ENCODE measurements around the gene DOCK4. TPM values are rescaled to one million over a fixed set of nuclear protein-coding genes. Genes with fewer than 3 reads are reported as not detected.
A peak's percentile ranks its signal among the peaks of the same experiment; 100 is the strongest.

Gene DOCK4
- total RNA-seq, 1 donor from 2014 or later = 60.3 TPM

GRCh38 chr7:112195717-112196116 is 10.5 kb downstream of the DOCK4 start:
- peaks cover 5% of the 10 kb centered on the region for H3K4me1 Mint-ChIP-seq (ENCODE audit: low read depth, unreplicated experiment)
- DNase-seq = no peak
- peaks cover 5% of the 10 kb centered on the region for H3K36me3 Mint-ChIP-seq (ENCODE audit: unreplicated experiment)
- TF ChIP-seq CTCF (IDR thresholded peaks at IDR 0.05; ENCODE audit: partially characterized antibody, unreplicated experiment) = no peak
- peak overlapping the region; percentile 10 for H3K27ac Mint-ChIP-seq (ENCODE audit: unreplicated experiment)
- H3K27me3 Mint-ChIP-seq (ENCODE audit: unreplicated experiment) = no peaks in the 10 kb centered on the region
- peaks cover 3% of the 10 kb centered on the region for H3K9me3 Mint-ChIP-seq (ENCODE audit: unreplicated experiment)
- no peak overlapping the region for H3K4me3 Mint-ChIP-seq (ENCODE audit: unreplicated experiment)

- peaks cover 5% of the 10 kb centered on the region for H3K36me3 Mint-ChIP-seq (ENCODE audit: unreplicated experiment)
- peaks cover 5% of the 10 kb centered on the region for H3K4me1 Mint-ChIP-seq (ENCODE audit: low read depth, unreplicated experiment)
- no peaks in the 10 kb centered on the region for H3K27me3 Mint-ChIP-seq (ENCODE audit: unreplicated experiment)
- H3K27ac Mint-ChIP-seq (ENCODE audit: unreplicated experiment) = no peak overlapping the region
- no peak for TF ChIP-seq CTCF (IDR thresholded peaks at IDR 0.05; ENCODE audit: partially characterized antibody, unreplicated experiment)
- no peak overlapping the region for H3K4me3 Mint-ChIP-seq (ENCODE audit: unreplicated experiment)
- H3K9me3 Mint-ChIP-seq (ENCODE audit: unreplicated experiment) = peaks cover 3% of the 10 kb centered on the region
- DNase-seq = no peak
Observed at GRCh38 chr7:112193915-112194502, 12.2 kb downstream of the DOCK4 start.

GRCh38 chr7:112192236-112193154 is 13.7 kb downstream of the DOCK4 start:
- Mint-ChIP-seq H3K27ac (ENCODE audit: unreplicated experiment) (no peak overlapping the region), H3K36me3 (ENCODE audit: unreplicated experiment) (peaks cover 5% of the 10 kb centered on the region), H3K4me1 (ENCODE audit: low read depth, unreplicated experiment) (peaks cover 5% of the 10 kb centered on the region), H3K4me3 (ENCODE audit: unreplicated experiment) (no peak overlapping the region), H3K9me3 (ENCODE audit: unreplicated experiment) (peaks cover 3% of the 10 kb centered on the region), H3K27me3 (ENCODE audit: unreplicated experiment) (no peaks in the 10 kb centered on the region)
- no peak for DNase-seq
- no peak for TF ChIP-seq CTCF (IDR thresholded peaks at IDR 0.05; ENCODE audit: partially characterized antibody, unreplicated experiment)

- Mint-ChIP-seq H3K36me3 (ENCODE audit: unreplicated experiment) (peaks cover 5% of the 10 kb centered on the region), H3K27ac (ENCODE audit: unreplicated experiment) (no peak overlapping the region), H3K9me3 (ENCODE audit: unreplicated experiment) (peaks cover 3% of the 10 kb centered on the region), H3K4me3 (ENCODE audit: unreplicated experiment) (no peak overlapping the region), H3K4me1 (ENCODE audit: low read depth, unreplicated experiment) (peaks cover 2% of the 10 kb centered on the region), H3K27me3 (ENCODE audit: unreplicated experiment) (peaks cover 2% of the 10 kb centered on the region)
- TF ChIP-seq CTCF (IDR thresholded peaks at IDR 0.05; ENCODE audit: partially characterized antibody, unreplicated experiment) = no peak
- DNase-seq = no peak
Observed at GRCh38 chr7:112190120-112190519, 16.1 kb downstream of the DOCK4 start.

- Mint-ChIP-seq H3K4me1 (ENCODE audit: low read depth, unreplicated experiment) (peaks cover 6% of the 10 kb centered on the region), H3K9me3 (ENCODE audit: unreplicated experiment) (peaks cover 3% of the 10 kb centered on the region), H3K27me3 (ENCODE audit: unreplicated experiment) (peaks cover 2% of the 10 kb centered on the region), H3K4me3 (ENCODE audit: unreplicated experiment) (no peak overlapping the region), H3K27ac (ENCODE audit: unreplicated experiment) (no peak overlapping the region), H3K36me3 (ENCODE audit: unreplicated experiment) (peaks cover 5% of the 10 kb centered on the region)
- no peak for DNase-seq
- TF ChIP-seq CTCF (IDR thresholded peaks at IDR 0.05; ENCODE audit: partially characterized antibody, unreplicated experiment) = no peak
Observed at GRCh38 chr7:112189691-112190090, 16.5 kb downstream of the DOCK4 start.
